K562 (cell line): ENCODE results near the gene SPTBN4. TPM values are rescaled to one million over a fixed set of nuclear protein-coding genes. Genes with fewer than 3 reads are reported as not detected.

Experiments
- ELF2 ChIP-seq: fragments of 250-450 bp; sonication (Bioruptor Pico); IDR thresholded peaks from 2 replicates; pipeline ENCODE4 v1.5.0; 2021; ENCODE audit warnings: mild to moderate bottlenecking
- FOXM1 ChIP-seq, 2 experiments: fragments of 450-650 bp in 1 of 2; sonication (generic) in 1 of 2; formaldehyde crosslinking in 1 of 2; IDR thresholded peaks; 2 replicates each; pipeline versions ENCODE4 v1.6.1 to v1.9.0; 2017 to 2022; ENCODE audit warnings: low read depth in 2 of 2, mild to moderate bottlenecking in 2 of 2, missing genetic modification reagents in 1 of 2, moderate library complexity in 1 of 2
- JUND ChIP-seq, 2 experiments: IDR thresholded peaks; 2 replicates in 1 of 2; 3 replicates in 1 of 2; pipeline ENCODE4 v1.6.1; 2011; ENCODE audit warnings: borderline replicate concordance in 2 of 2, low read depth in 2 of 2, low read length in 2 of 2, improper control_type of control experiment in 1 of 2, missing biosample characterization in 1 of 2, missing genetic modification characterization in 1 of 2, missing genetic modification reagents in 1 of 2
- MBD2 ChIP-seq: sonication (generic); IDR thresholded peaks from 2 replicates; pipeline ENCODE4 v1.6.1; 2016; ENCODE audit warnings: low read depth, borderline replicate concordance
- MECOM ChIP-seq: fragments of 250-450 bp; sonication (Bioruptor Pico); IDR thresholded peaks from 2 replicates; pipeline ENCODE4 v1.8.0; 2022; ENCODE audit warnings: inconsistent platforms
- MEF2D ChIP-seq: conservative IDR thresholded peaks from 2 replicates; pipeline ENCODE4 v1.6.1; 2016; ENCODE audit warnings: low read depth, missing genetic modification characterization, missing compliant biosample characterization
- MEIS2 ChIP-seq: fragments of 450-650 bp; IDR thresholded peaks from 2 replicates; pipeline ENCODE4 v1.6.1; 2014; ENCODE audit warnings: mild to moderate bottlenecking; ENCODE audit not compliant: partially characterized antibody
- NCOR1 ChIP-seq: fragments of 450-650 bp; IDR thresholded peaks from 2 replicates; pipeline ENCODE4 v1.6.1; 2016; ENCODE audit warnings: mild to moderate bottlenecking, moderate library complexity
- NFATC3 ChIP-seq: fragments of 450-650 bp; IDR thresholded peaks from 2 replicates; pipeline ENCODE4 v1.6.1; 2017; ENCODE audit warnings: mild to moderate bottlenecking
- NRF1 ChIP-seq, 2 experiments: fragments of 450-650 bp; IDR thresholded peaks in 1 of 2; conservative IDR thresholded peaks in 1 of 2; 2 replicates each; pipeline ENCODE4 v1.6.1; 2014; ENCODE audit warnings: mild to moderate bottlenecking in 2 of 2
- POLR2H ChIP-seq: IDR thresholded peaks from 2 replicates; pipeline ENCODE4 v1.6.1; 2016; ENCODE audit warnings: missing genetic modification characterization, low read depth, mild to moderate bottlenecking, control low read depth, missing compliant biosample characterization, moderate library complexity
- SMAD4 ChIP-seq: fragments of 250-450 bp; sonication (Bioruptor Pico); conservative IDR thresholded peaks from 2 replicates; pipeline ENCODE4 v1.8.0; 2021; ENCODE audit warnings: inconsistent platforms, mild to moderate bottlenecking, moderate library complexity
- SMARCA5 ChIP-seq: fragments of 450-650 bp; IDR thresholded peaks from 2 replicates; pipeline ENCODE4 v1.6.1; 2016
- TRIM24 ChIP-seq, 2 experiments: fragments of 450-650 bp; IDR thresholded peaks; 2 replicates each; pipeline ENCODE4 v1.6.1; 2016
- VEZF1 ChIP-seq: fragments of 200-800 bp; sonication (Bioruptor generic); IDR thresholded peaks from 2 replicates; pipeline ENCODE4 v1.6.1; 2017; ENCODE audit warnings: missing genetic modification characterization, missing compliant biosample characterization
- ZNF133 ChIP-seq: fragments of 250-450 bp; sonication (Bioruptor Pico); IDR thresholded peaks from 2 replicates; pipeline ENCODE4 v1.4.0; 2020; ENCODE audit warnings: mild to moderate bottlenecking
- polyA plus RNA-seq, 8 experiments: library from polyadenylated mRNA; depleted of rRNA in 4 of 8; stranded (reverse) in 5 of 8; unstranded in 3 of 8; fragments of >200 nt; fragmentation: Nextera tagmentation in 2 of 8; fragmentation: Illumina TruSeq in 1 of 8; extraction: Ambion mirVana in 2 of 8; extraction: Trizol in 1 of 8; gene quantifications; 2 replicates each; pipeline versions ENCODE4 v1.2.1 to v1.2.3, GENCODE V29; 2011 to 2014; ENCODE audit warnings: inconsistent platforms in 1 of 8, missing spikeins in 1 of 8
- total RNA-seq, 7 experiments: library from RNA; depleted of rRNA in 6 of 7; stranded (reverse); fragments of >200 nt in 6 of 7; fragmentation: Illumina TruSeq in 2 of 7; extraction: Trizol in 2 of 7; gene quantifications; 2 replicates each; pipeline versions ENCODE4 v1.2.1 to v1.2.3, GENCODE V29; 2011 to 2021; ENCODE audit warnings: low replicate concordance in 1 of 7
- TF ChIP-seq, protein P1 (sequence below): sonication (generic); formaldehyde crosslinking; IDR thresholded peaks from 2 replicates; pipeline ENCODE4 v1.8.0; 2023; ENCODE audit warnings: mild to moderate bottlenecking, missing genetic modification reagents
- TF ChIP-seq, protein P2 (sequence below): fragments of 250-450 bp; sonication (Bioruptor Pico); IDR thresholded peaks from 2 replicates; pipeline ENCODE4 v1.8.0; 2021; ENCODE audit warnings: borderline replicate concordance, mild to moderate bottlenecking, moderate library complexity; ENCODE audit not compliant: poor library complexity, severe bottlenecking
- TF ChIP-seq, protein P3 (sequence below): fragments of 250-450 bp; sonication (Bioruptor Pico); IDR thresholded peaks from 2 replicates; pipeline ENCODE4 v1.5.0; 2020; ENCODE audit warnings: mild to moderate bottlenecking, borderline replicate concordance

The SPTBN4 gene
- total and polyA plus RNA-seq, 9 of the 15 experiments (the other 6 are each of a cell fraction or from before 2014, with no cell fraction given) = 0.01 to 1.5 (median 0.86) TPM

- TF ChIP-seq, protein P1, sequence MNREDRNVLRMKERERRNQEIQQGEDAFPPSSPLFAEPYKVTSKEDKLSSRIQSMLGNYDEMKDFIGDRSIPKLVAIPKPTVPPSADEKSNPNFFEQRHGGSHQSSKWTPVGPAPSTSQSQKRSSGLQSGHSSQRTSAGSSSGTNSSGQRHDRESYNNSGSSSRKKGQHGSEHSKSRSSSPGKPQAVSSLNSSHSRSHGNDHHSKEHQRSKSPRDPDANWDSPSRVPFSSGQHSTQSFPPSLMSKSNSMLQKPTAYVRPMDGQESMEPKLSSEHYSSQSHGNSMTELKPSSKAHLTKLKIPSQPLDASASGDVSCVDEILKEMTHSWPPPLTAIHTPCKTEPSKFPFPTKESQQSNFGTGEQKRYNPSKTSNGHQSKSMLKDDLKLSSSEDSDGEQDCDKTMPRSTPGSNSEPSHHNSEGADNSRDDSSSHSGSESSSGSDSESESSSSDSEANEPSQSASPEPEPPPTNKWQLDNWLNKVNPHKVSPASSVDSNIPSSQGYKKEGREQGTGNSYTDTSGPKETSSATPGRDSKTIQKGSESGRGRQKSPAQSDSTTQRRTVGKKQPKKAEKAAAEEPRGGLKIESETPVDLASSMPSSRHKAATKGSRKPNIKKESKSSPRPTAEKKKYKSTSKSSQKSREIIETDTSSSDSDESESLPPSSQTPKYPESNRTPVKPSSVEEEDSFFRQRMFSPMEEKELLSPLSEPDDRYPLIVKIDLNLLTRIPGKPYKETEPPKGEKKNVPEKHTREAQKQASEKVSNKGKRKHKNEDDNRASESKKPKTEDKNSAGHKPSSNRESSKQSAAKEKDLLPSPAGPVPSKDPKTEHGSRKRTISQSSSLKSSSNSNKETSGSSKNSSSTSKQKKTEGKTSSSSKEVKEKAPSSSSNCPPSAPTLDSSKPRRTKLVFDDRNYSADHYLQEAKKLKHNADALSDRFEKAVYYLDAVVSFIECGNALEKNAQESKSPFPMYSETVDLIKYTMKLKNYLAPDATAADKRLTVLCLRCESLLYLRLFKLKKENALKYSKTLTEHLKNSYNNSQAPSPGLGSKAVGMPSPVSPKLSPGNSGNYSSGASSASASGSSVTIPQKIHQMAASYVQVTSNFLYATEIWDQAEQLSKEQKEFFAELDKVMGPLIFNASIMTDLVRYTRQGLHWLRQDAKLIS (CRISPR knock-in tag) = 0 out of 2 replicates have a peak, but pooled peaks have one; percentile 39
- TF ChIP-seq SMARCA5 (no peak), NFATC3 (no peak), MECOM (CRISPR knock-in tag) (no peak), NRF1 (conservative IDR thresholded peaks at IDR 0.05 in 1 of 2, IDR thresholded peaks at IDR 0.05 in 1 of 2) (peak; percentile 99), ELF2 (CRISPR knock-in tag) (peak; percentile 72), MEF2D (tag) (no peak), ZNF133 (CRISPR knock-in tag) (no peak), NCOR1 (peak; percentile 45), TRIM24 (IDR thresholded peaks at IDR 0.05) (0 out of 4 replicates have a peak, but pooled peaks of 1 of the 2 experiments have one; percentile 18), MEIS2 (peak; percentile 85), JUND (IDR thresholded peaks at IDR 0.05; ENCODE audit: borderline replicate concordance, low read depth, low read length) (peak; percentile 86), JUND (tag; IDR thresholded peaks at IDR 0.05; ENCODE audit: borderline replicate concordance, low read depth, low read length) (peak; percentile 57; the same call in 1 of the 3 replicates), MBD2 (peak; percentile 91), VEZF1 (CRISPR knock-in tag) (peak; percentile 91), SMAD4 (CRISPR knock-in tag) (peak; percentile 90), FOXM1 (IDR thresholded peaks at IDR 0.05; ENCODE audit: low read depth) (no peak), FOXM1 (CRISPR knock-in tag; IDR thresholded peaks at IDR 0.05; ENCODE audit: low read depth) (peak; percentile 54; the same call in 1 of the 2 replicates), POLR2H (peak; percentile 98)
- TF ChIP-seq, protein P2, sequence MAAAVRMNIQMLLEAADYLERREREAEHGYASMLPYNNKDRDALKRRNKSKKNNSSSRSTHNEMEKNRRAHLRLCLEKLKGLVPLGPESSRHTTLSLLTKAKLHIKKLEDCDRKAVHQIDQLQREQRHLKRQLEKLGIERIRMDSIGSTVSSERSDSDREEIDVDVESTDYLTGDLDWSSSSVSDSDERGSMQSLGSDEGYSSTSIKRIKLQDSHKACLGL = no peak
- TF ChIP-seq, protein P3, sequence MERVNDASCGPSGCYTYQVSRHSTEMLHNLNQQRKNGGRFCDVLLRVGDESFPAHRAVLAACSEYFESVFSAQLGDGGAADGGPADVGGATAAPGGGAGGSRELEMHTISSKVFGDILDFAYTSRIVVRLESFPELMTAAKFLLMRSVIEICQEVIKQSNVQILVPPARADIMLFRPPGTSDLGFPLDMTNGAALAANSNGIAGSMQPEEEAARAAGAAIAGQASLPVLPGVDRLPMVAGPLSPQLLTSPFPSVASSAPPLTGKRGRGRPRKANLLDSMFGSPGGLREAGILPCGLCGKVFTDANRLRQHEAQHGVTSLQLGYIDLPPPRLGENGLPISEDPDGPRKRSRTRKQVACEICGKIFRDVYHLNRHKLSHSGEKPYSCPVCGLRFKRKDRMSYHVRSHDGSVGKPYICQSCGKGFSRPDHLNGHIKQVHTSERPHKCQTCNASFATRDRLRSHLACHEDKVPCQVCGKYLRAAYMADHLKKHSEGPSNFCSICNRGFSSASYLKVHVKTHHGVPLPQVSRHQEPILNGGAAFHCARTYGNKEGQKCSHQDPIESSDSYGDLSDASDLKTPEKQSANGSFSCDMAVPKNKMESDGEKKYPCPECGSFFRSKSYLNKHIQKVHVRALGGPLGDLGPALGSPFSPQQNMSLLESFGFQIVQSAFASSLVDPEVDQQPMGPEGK (CRISPR knock-in tag) = no peak
Measured at GRCh38 chr19:40425450-40426287, 41.1 kb upstream of the SPTBN4 start, which contains the start of gene SERTAD1 (continued).
